ENCODE measurements around the gene SST.
"Not testable (repeated sequence)": the region's sequence is repeated elsewhere in the genome, so short reads cannot be mapped to it uniquely, and the experiment has no call there.

SST gene

GRCh38 chr3:187648177-187648576, 22.0 kb downstream of the SST start:
- DNase-seq, result no peak
- Histone ChIP-seq H3K9me3 (no peaks in the 10 kb centered on the region), H3K4me1 (no peaks in the 10 kb centered on the region), H3K27me3 (no peaks in the 10 kb centered on the region), H3K36me3 (no peaks in the 10 kb centered on the region), H3K27ac (no peak overlapping the region), H3K4me3 (no peak overlapping the region)
- intact Hi-C loops (cut with DNase I; ENCODE audit: low total_unique reads), result no loop called here
- TF ChIP-seq CTCF (IDR thresholded peaks at IDR 0.05), result no peak

- no peak overlapping the region for H3K4me3 ChIP-seq
- TF ChIP-seq CTCF (IDR thresholded peaks at IDR 0.05), result no peak
Observed at GRCh38 chr3:187646906-187647660, 23.1 kb downstream of the SST start.

GRCh38 chr3:187645379-187645778, 24.8 kb downstream of the SST start:
- H3K36me3 ChIP-seq, DNase-seq: not testable (repeated sequence)

More at GRCh38 chr3:187646906-187647660, 23.1 kb downstream of the SST start:
- DNase-seq, result no peak
- Histone ChIP-seq H3K27ac (no peak overlapping the region), H3K27me3 (no peaks in the 10 kb centered on the region), H3K9me3 (no peaks in the 10 kb centered on the region), H3K4me1 (no peaks in the 10 kb centered on the region), H3K36me3 (no peaks in the 10 kb centered on the region)
- intact Hi-C loops (cut with DNase I; ENCODE audit: low total_unique reads), result no loop called here

GRCh38 chr3:187642861-187643260, 27.3 kb downstream of the SST start:
- Histone ChIP-seq H3K27ac (no peak overlapping the region), H3K9me3 (no peaks in the 10 kb centered on the region), H3K36me3 (no peaks in the 10 kb centered on the region), H3K4me1 (no peaks in the 10 kb centered on the region), H3K27me3 (no peaks in the 10 kb centered on the region), H3K4me3 (no peak overlapping the region)
- DNase-seq, result no peak
- no peak for TF ChIP-seq CTCF (IDR thresholded peaks at IDR 0.05)
- intact Hi-C loops (cut with DNase I; ENCODE audit: low total_unique reads), result no loop called here

More at GRCh38 chr3:187645379-187645778, 24.8 kb downstream of the SST start:
- H3K4me3 ChIP-seq; H3K9me3 ChIP-seq; H3K4me1 ChIP-seq; intact Hi-C loops (cut with DNase I; ENCODE audit: low total_unique reads); H3K27ac ChIP-seq; H3K27me3 ChIP-seq: not testable (repeated sequence)

- Histone ChIP-seq H3K9me3 (no peaks in the 10 kb centered on the region), H3K4me3 (no peak overlapping the region), H3K4me1 (no peaks in the 10 kb centered on the region), H3K36me3 (no peaks in the 10 kb centered on the region), H3K27ac (no peak overlapping the region), H3K27me3 (no peaks in the 10 kb centered on the region)
- intact Hi-C loops (cut with DNase I; ENCODE audit: low total_unique reads), result no loop called here
- DNase-seq, result no peak
- TF ChIP-seq CTCF (IDR thresholded peaks at IDR 0.05), result no peak
Observed at GRCh38 chr3:187641320-187642016, 28.7 kb downstream of the SST start.

- no peak for TF ChIP-seq CTCF (IDR thresholded peaks at IDR 0.05)
- no peak overlapping the region for H3K27ac ChIP-seq
- no peak for DNase-seq
- no peaks in the 10 kb centered on the region for H3K27me3 ChIP-seq
- intact Hi-C loops (cut with DNase I; ENCODE audit: low total_unique reads), result no loop called here
- H3K9me3 ChIP-seq, result no peaks in the 10 kb centered on the region
- H3K36me3 ChIP-seq, result no peaks in the 10 kb centered on the region
- no peak overlapping the region for H3K4me3 ChIP-seq
- no peaks in the 10 kb centered on the region for H3K4me1 ChIP-seq
Observed at GRCh38 chr3:187640569-187641059, 29.6 kb downstream of the SST start.

All from tibial artery (tissue), 4 donors.